Activated CD4-positive, CD25-positive, alpha-beta regulatory T cell treated with anti-CD3 and anti-CD28 coated beads, Interleukin-2, amount 50 U/mL, for 16 hours (primary cell): ENCODE measurements around the gene ZBTB21.
"Not testable (repeated sequence)": the region's sequence is repeated elsewhere in the genome, so short reads cannot be mapped to it uniquely, and the experiment has no call there.

Experiments used
- DNase-seq: peaks from one replicate; pipeline ENCODE4 v3.0.0-alpha.2; 2020; ENCODE audit warnings: low read depth, low spot score

The ZBTB21 gene

GRCh38 chr21:41967708-41968107 is 42.5 kb downstream of the ZBTB21 start:
- DNase-seq = no peak

GRCh38 chr21:41966872-41967621 is 43.1 kb downstream of the ZBTB21 start:
- DNase-seq = no peak

GRCh38 chr21:41966041-41966833 is 43.9 kb downstream of the ZBTB21 start:
- DNase-seq = no peak

GRCh38 chr21:41965461-41966013 is 44.6 kb downstream of the ZBTB21 start:
- no peak for DNase-seq

GRCh38 chr21:41965045-41965444 is 45.1 kb downstream of the ZBTB21 start:
- DNase-seq = no peak

- DNase-seq = no peak
Observed at GRCh38 chr21:41964171-41964570, 46.0 kb downstream of the ZBTB21 start.

GRCh38 chr21:41962425-41962966 is 47.7 kb downstream of the ZBTB21 start:
- no peak for DNase-seq

- DNase-seq = no peak
Observed at GRCh38 chr21:41961753-41962152, 48.4 kb downstream of the ZBTB21 start.

- DNase-seq = no peak
Observed at GRCh38 chr21:41961282-41961701, 48.9 kb downstream of the ZBTB21 start.

GRCh38 chr21:41960386-41960785 is 49.8 kb downstream of the ZBTB21 start:
- no peak for DNase-seq

GRCh38 chr21:41959697-41960096 is 50.5 kb downstream of the ZBTB21 start:
- DNase-seq = not testable (repeated sequence)

- DNase-seq = no peak
Observed at GRCh38 chr21:41958886-41959563, 51.1 kb downstream of the ZBTB21 start.

GRCh38 chr21:41957991-41958766 is 52.0 kb downstream of the ZBTB21 start:
- DNase-seq = no peak

GRCh38 chr21:41956926-41957729 is 53.0 kb downstream of the ZBTB21 start:
- DNase-seq = no peak

- no peak for DNase-seq
Observed at GRCh38 chr21:41955516-41955915, 54.6 kb downstream of the ZBTB21 start.

- no peak for DNase-seq
Observed at GRCh38 chr21:41954654-41955499, 55.3 kb downstream of the ZBTB21 start.

- no peak for DNase-seq
Observed at GRCh38 chr21:41953831-41954653, 56.1 kb downstream of the ZBTB21 start, which contains the start of gene C2CD2. C2CD2 (minus strand) TSS chr21:41954018; CDS start chr21:41953648, 370 bp downstream.

GRCh38 chr21:41953249-41953830 is 56.8 kb downstream of the ZBTB21 start:
- DNase-seq = no peak
